Parathyroid adenoma (tissue), 2 donors: ENCODE data around the gene FAM47E.

ENCODE experiments used
- H2AFZ ChIP-seq: fragments of 300-600 bp; sonication (generic); one replicate; pipeline ENCODE4 v1.7.0; 2017; ENCODE audit warnings: antibody characterized with exemption, mild to moderate bottlenecking
- H3K27ac ChIP-seq: fragments of 300-600 bp; sonication (generic); one replicate; pipeline ENCODE4 v1.7.0; 2017
- H3K27me3 ChIP-seq: fragments of 300-600 bp; sonication (generic); one replicate; pipeline ENCODE4 v1.7.0; 2017; ENCODE audit warnings: low read length; ENCODE audit not compliant: control insufficient read depth, insufficient read depth
- H3K36me3 ChIP-seq: fragments of 300-600 bp; sonication (generic); one replicate; pipeline ENCODE4 v1.7.0; 2017; ENCODE audit warnings: low read length; ENCODE audit not compliant: control insufficient read depth, insufficient read depth
- H3K4me1 ChIP-seq: fragments of 300-600 bp; sonication (generic); one replicate; pipeline ENCODE4 v1.7.0; 2017; ENCODE audit warnings: control low read depth
- H3K4me2 ChIP-seq: fragments of 300-600 bp; sonication (generic); one replicate; pipeline ENCODE4 v1.7.0; 2017; ENCODE audit warnings: low read length
- H3K4me3 ChIP-seq: fragments of 300-600 bp; sonication (generic); one replicate; pipeline ENCODE4 v1.7.0; 2017; ENCODE audit warnings: low read depth, low read length
- H3K79me2 ChIP-seq: fragments of 300-600 bp; sonication (generic); one replicate; pipeline ENCODE4 v1.7.0; 2017; ENCODE audit warnings: control low read depth
- H3K9ac ChIP-seq: fragments of 300-600 bp; sonication (generic); one replicate; pipeline ENCODE4 v1.7.0; 2017; ENCODE audit warnings: mild to moderate bottlenecking
- H3K9me3 ChIP-seq: fragments of 300-600 bp; sonication (generic); one replicate; pipeline ENCODE4 v1.7.0; 2017; ENCODE audit warnings: low read length; ENCODE audit not compliant: control insufficient read depth
- TF ChIP-seq, protein P1 (sequence below): fragments of 300-600 bp; sonication (generic); IDR thresholded peaks from one replicate; pipeline ENCODE4 v1.7.0; 2017; ENCODE audit warnings: antibody characterized with exemption, mild to moderate bottlenecking
- donor health status: primary hyperparathyroidism.

Gene FAM47E

DNA sequence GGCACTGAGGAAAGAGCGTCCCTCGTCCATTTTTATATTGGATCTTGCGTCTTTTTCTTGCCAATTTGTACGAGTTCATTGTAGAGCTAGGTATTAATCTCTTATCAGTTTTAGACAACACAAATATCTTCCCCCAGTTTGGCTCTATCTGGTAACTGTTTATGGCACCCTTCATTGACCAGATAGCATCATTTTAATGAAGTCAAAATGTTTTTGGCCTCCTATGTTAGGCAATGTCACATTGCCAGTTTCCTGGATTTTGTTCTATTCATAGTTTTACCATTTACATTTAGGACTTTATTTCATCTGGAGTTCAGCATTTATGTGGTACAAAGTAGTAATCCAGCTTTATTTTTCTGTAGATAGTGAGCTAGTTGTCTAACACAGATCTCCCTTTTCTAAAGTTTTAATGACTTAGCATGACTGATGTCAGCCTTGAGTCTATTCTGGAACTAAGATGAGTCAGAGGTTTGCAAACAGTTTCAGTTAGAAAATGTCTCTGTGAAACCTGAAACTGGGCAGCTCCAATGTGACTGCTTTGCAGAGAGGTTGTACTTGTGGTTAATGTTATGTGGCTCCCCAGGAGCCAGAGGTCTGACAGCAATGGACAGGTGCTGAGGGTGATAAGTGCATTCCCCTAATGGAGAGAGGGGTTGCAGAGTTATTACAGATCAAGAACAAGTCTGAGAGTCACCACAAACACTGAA, 49.7 kb downstream of the FAM47E start:
- Histone ChIP-seq H3K27me3 (no peaks in the 10 kb centered on the region), H3K4me3 (no peak overlapping the region), H3K9ac (no peak overlapping the region)

DNA sequence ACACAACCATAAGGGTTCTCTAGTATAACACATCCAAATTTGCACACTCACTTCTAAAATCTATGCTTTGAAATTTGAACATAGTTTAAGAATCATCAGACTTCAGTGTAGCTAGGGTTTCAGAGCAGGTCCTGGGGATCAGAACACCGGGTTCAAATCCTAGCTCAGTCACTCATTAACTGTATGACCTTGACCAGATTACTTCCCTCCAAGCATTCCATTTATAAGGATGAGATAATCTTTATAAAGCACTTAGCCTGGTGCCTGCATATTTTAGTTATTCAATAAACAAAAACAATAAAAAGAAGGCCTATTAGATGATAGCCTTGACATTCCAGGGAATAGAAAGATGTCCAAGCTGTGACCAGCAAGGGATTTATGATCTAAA, 50.2 kb downstream of the FAM47E start:
- TF ChIP-seq, protein P1, sequence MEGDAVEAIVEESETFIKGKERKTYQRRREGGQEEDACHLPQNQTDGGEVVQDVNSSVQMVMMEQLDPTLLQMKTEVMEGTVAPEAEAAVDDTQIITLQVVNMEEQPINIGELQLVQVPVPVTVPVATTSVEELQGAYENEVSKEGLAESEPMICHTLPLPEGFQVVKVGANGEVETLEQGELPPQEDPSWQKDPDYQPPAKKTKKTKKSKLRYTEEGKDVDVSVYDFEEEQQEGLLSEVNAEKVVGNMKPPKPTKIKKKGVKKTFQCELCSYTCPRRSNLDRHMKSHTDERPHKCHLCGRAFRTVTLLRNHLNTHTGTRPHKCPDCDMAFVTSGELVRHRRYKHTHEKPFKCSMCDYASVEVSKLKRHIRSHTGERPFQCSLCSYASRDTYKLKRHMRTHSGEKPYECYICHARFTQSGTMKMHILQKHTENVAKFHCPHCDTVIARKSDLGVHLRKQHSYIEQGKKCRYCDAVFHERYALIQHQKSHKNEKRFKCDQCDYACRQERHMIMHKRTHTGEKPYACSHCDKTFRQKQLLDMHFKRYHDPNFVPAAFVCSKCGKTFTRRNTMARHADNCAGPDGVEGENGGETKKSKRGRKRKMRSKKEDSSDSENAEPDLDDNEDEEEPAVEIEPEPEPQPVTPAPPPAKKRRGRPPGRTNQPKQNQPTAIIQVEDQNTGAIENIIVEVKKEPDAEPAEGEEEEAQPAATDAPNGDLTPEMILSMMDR, result no peak
- Histone ChIP-seq H3K4me2 (no peak overlapping the region), H3K9ac (no peak overlapping the region), H3K4me3 (no peak overlapping the region), H3K4me1 (no peaks in the 10 kb centered on the region), H3K36me3 (no peaks in the 10 kb centered on the region), H2AFZ (no peak overlapping the region), H3K27ac (no peak overlapping the region), H3K27me3 (no peaks in the 10 kb centered on the region), H3K79me2 (no peaks in the 10 kb centered on the region), H3K9me3 (no peaks in the 10 kb centered on the region)

More for the DNA sequence above, 49.7 kb downstream of the FAM47E start:
- Histone ChIP-seq H2AFZ (no peak overlapping the region), H3K36me3 (no peaks in the 10 kb centered on the region), H3K27ac (no peak overlapping the region), H3K9me3 (no peaks in the 10 kb centered on the region), H3K79me2 (no peaks in the 10 kb centered on the region), H3K4me2 (no peak overlapping the region), H3K4me1 (no peaks in the 10 kb centered on the region)
- TF ChIP-seq, protein P1, result no peak

DNA sequence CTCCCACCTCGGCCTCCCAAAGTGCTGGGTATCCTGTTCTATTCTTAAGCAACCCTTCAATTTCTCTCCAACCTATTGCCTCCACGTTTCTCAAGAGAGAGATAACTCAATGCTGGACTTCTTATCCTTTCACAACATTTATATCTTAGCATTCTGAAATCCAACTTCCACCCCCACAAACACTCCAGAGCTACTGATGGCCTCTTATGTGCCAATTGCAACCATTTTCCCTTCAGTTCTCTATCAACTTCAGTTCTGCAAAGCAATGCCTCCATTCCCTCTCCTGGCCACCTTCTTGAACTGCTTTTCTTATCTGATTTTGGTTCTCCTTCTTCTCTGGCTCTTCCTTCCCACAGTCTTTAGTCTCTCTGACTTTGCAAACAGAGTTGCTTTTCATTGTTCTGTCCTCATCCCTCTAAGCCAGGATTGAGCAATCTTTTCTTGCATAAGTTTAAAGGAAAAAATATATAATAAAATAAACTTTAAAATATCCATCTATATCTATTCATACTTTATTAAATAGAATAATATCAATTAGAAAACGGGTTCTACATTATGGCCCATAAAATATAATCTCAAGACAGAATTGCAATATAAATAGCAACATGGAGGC, 51.4 kb downstream of the FAM47E start:
- H2AFZ ChIP-seq, result no peak overlapping the region
- no peak overlapping the region for H3K4me2 ChIP-seq
- H3K9ac ChIP-seq, result no peak overlapping the region
- no peaks in the 10 kb centered on the region for H3K79me2 ChIP-seq
- H3K4me3 ChIP-seq, result no peak overlapping the region
- H3K36me3 ChIP-seq, result no peaks in the 10 kb centered on the region
- H3K9me3 ChIP-seq, result no peaks in the 10 kb centered on the region
- no peaks in the 10 kb centered on the region for H3K4me1 ChIP-seq
- TF ChIP-seq, protein P1, result no peak
- no peak overlapping the region for H3K27ac ChIP-seq
- no peaks in the 10 kb centered on the region for H3K27me3 ChIP-seq

DNA sequence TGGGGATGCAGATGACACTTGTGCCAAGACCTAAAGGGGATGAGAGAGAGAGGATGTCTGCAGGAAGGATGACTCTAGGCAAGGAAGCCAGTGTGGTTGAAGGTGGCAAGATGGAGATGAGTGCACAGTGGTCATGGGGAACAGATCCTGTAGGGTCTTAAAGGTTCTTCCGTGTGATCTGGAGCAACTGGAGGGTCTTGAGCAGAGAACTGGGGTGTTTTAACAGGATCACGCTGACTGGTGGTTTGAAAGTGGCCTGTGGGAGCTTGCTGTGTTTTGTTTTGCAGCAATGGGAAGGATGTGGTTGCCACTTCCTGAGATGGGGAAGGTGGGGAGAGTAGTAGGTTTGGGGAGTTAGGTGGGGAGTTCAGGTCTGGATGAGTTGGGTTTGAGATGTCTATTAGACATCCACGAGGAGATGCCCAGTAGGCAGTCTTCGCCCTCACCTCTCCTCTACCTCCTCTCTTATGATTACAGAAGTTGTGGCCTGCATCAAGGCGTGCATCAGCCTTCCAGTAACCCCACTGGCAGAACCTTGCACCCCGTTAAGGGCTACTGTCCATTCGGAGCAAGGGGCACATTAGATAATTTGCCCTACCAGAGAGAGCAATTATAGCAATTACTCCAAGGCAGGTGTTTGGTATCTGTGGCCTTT, 53.6 kb downstream of the FAM47E start:
- Histone ChIP-seq H3K9ac (no peak overlapping the region), H3K79me2 (no peaks in the 10 kb centered on the region), H3K4me2 (no peak overlapping the region), H3K36me3 (no peaks in the 10 kb centered on the region), H3K4me3 (no peak overlapping the region), H3K27ac (no peak overlapping the region), H3K27me3 (no peaks in the 10 kb centered on the region), H2AFZ (peak overlapping the region; percentile 91), H3K4me1 (no peaks in the 10 kb centered on the region), H3K9me3 (no peaks in the 10 kb centered on the region)
- TF ChIP-seq, protein P1, result no peak
